NB4 (cell line): ENCODE results near the gene RASSF7.

ENCODE experiments used
- POLR2A ChIP-seq: IDR thresholded peaks from 2 replicates; pipeline ENCODE4 v1.6.1; 2011; ENCODE audit warnings: mild to moderate bottlenecking; ENCODE audit not compliant: insufficient read length; ENCODE audit errors: extremely low read depth
- TF ChIP-seq, protein P1 (sequence below): IDR thresholded peaks from one replicate; pipeline ENCODE4 v1.5.1; 2012; ENCODE audit warnings: low read depth, low read length
- TF ChIP-seq, protein P2 (sequence below): IDR thresholded peaks from 2 replicates; pipeline ENCODE4 v1.6.1; 2011; ENCODE audit warnings: low read depth, low read length

DNA sequence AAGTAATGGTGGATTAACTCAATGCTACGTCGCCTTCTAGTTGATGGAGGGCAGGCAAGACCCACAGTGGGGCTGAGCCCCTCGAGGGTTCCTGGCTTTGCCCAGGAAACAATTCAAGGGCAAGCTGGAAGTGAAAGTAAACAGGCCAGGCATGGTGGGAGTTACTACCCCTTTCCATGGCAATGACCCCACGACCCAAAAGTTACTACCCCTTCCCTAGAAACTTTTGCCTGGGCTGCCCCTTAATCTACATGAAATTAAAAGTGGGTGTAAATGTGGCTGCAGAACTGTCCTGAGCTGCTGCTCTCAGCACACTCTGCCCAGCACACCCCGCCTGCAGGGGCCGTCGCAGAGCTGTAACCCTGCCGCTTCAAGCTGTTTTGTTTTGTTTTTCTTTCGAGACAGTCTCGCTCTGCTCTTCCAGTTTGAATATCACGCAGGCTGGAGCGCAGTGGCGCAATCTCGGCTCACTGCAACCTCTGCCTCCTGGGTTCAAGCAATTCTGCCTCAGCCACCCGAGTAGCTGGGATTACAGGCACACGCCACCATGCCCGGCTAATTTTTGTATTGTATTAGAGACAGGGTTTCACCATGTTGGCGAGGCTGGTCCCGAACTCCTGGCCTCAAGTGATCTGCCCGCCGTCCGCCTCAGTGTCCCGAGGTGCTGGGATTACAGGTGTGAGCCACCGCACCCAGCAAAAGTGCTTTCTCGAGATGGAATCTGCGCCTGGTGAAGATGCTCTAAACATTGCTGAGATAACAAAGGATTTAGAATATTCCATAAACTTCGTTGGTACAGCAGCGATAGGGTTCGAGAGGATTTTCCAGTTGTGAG lies 47.8 kb upstream of the RASSF7 start:
- TF ChIP-seq, protein P1, sequence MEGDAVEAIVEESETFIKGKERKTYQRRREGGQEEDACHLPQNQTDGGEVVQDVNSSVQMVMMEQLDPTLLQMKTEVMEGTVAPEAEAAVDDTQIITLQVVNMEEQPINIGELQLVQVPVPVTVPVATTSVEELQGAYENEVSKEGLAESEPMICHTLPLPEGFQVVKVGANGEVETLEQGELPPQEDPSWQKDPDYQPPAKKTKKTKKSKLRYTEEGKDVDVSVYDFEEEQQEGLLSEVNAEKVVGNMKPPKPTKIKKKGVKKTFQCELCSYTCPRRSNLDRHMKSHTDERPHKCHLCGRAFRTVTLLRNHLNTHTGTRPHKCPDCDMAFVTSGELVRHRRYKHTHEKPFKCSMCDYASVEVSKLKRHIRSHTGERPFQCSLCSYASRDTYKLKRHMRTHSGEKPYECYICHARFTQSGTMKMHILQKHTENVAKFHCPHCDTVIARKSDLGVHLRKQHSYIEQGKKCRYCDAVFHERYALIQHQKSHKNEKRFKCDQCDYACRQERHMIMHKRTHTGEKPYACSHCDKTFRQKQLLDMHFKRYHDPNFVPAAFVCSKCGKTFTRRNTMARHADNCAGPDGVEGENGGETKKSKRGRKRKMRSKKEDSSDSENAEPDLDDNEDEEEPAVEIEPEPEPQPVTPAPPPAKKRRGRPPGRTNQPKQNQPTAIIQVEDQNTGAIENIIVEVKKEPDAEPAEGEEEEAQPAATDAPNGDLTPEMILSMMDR = no peak
- TF ChIP-seq, protein P2, sequence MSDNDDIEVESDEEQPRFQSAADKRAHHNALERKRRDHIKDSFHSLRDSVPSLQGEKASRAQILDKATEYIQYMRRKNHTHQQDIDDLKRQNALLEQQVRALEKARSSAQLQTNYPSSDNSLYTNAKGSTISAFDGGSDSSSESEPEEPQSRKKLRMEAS = no peak
- TF ChIP-seq POLR2A = no peak
